HepG2 (cell line): ENCODE results near the gene MIA2. TPM values are rescaled to one million over a fixed set of nuclear protein-coding genes. Genes with fewer than 3 reads are reported as not detected.
A peak's percentile ranks its signal among the peaks of the same experiment; 100 is the strongest.

Experiments
- ATAC-seq: fragments of 200-7000 bp; cut with Tn5 transposase; 3 replicates; pipeline ENCODE4 v1.9.1; 2020; ENCODE audit warnings: mild to moderate bottlenecking, moderate library complexity
- BruUV-seq: library from RNA; stranded (reverse); fragments of 400-500 nt; replicated peaks from 2 replicates; lab custom pipeline; 2021; lab: Mats Ljungman, UMichigan
- CTCF ChIA-PET: fragments of 300-600 bp; formaldehyde crosslinking; extraction: SDS; loops from one replicate; lab custom pipeline; 2021; ENCODE audit warnings: low total read pairs, inconsistent platforms, low intra/inter-chr PET ratio; lab: Yijun Ruan, JAX
- POLR2A ChIA-PET: fragments of 350-600 bp; sonication (Branson Sonifier 250); formaldehyde crosslinking; loops from one replicate; lab custom pipeline; 2020; ENCODE audit warnings: antibody characterized with exemption, inconsistent platforms; lab: Yijun Ruan, JAX
- DNase-seq: peaks from one replicate; pipeline ENCODE4 v3.0.0-alpha.2; 2015; ENCODE audit warnings: low spot score
- FAIRE-seq: peaks from 3 replicates; lab custom pipeline; 2011; peaks lifted over from hg19 to GRCh38; lab: Jason Lieb, UNC
- H2AFZ ChIP-seq: one replicate; pipeline ENCODE4 v1.6.1; 2011; ENCODE audit warnings: low read length, inconsistent platforms
- H3K27ac ChIP-seq: fragments of 300-600 bp; 3 replicates; pipeline ENCODE4 v1.8.0; 2011; ENCODE audit warnings: mixed run types, mild to moderate bottlenecking, mixed read lengths, low read length, inconsistent platforms; ENCODE audit not compliant: insufficient read depth; ENCODE audit errors: extremely low read length
- H3K27me3 ChIP-seq, 2 experiments: fragments of 200-600 bp in 1 of 2; 2 replicates in 1 of 2; 3 replicates in 1 of 2; pipeline versions ENCODE4 v1.6.0 to v1.8.0; 2011; ENCODE audit warnings: low read length in 2 of 2, mild to moderate bottlenecking in 2 of 2, moderate library complexity in 2 of 2, inconsistent platforms in 1 of 2; ENCODE audit not compliant: insufficient read depth in 2 of 2, control insufficient read depth in 1 of 2
- H3K36me3 ChIP-seq, 2 experiments: fragments of 200-600 bp in 1 of 2; replicated peaks in 1 of 2; 2 replicates in 1 of 2; 3 replicates in 1 of 2; pipeline versions ENCODE4 v1.5.1 to v1.8.0; 2011; ENCODE audit warnings: low read length in 2 of 2, inconsistent platforms in 1 of 2; ENCODE audit not compliant: insufficient read depth in 2 of 2, control insufficient read depth in 1 of 2
- H3K4me1 ChIP-seq: 2 replicates; pipeline ENCODE4 v1.5.1; 2012; ENCODE audit warnings: low read length, inconsistent platforms; ENCODE audit not compliant: insufficient read depth
- H3K4me2 ChIP-seq: 2 replicates; pipeline ENCODE4 v1.6.0; 2011; ENCODE audit warnings: low read depth, low read length, inconsistent platforms
- H3K4me3 ChIP-seq, 3 experiments: fragments of 200-600 bp in 1 of 3; sonication (generic), shearing (Covaris generic) in 1 of 3; replicated peaks in 1 of 3; 2 replicates each; pipeline ENCODE4 v1.5.1; 2011 to 2016; ENCODE audit warnings: low read length in 3 of 3, inconsistent platforms in 2 of 3, low read depth in 2 of 3, mild to moderate bottlenecking in 2 of 3, control low read depth in 1 of 3, mixed read lengths in 1 of 3; ENCODE audit not compliant: insufficient read depth in 1 of 3
- H3K79me2 ChIP-seq: one replicate; pipeline ENCODE4 v1.6.1; 2011; ENCODE audit warnings: low read length, inconsistent platforms; ENCODE audit not compliant: insufficient read depth
- H3K9ac ChIP-seq: 2 replicates; pipeline ENCODE4 v1.6.0; 2011; ENCODE audit warnings: mild to moderate bottlenecking, low read depth, low read length, inconsistent platforms; ENCODE audit not compliant: insufficient read depth
- H3K9me3 ChIP-seq: 2 replicates; pipeline ENCODE4 v1.5.1; 2012; ENCODE audit warnings: mild to moderate bottlenecking, low read length
- H4K20me1 ChIP-seq: 2 replicates; pipeline ENCODE4 v1.6.0; 2011; ENCODE audit warnings: inconsistent platforms, mild to moderate bottlenecking, low read length, moderate library complexity; ENCODE audit not compliant: insufficient read depth
- ELF1 ChIP-seq: sonication (generic); formaldehyde crosslinking; IDR thresholded peaks from 2 replicates; pipeline ENCODE4 v1.4.0; 2020; ENCODE audit warnings: missing genetic modification reagents
- IRF2 ChIP-seq: IDR thresholded peaks from 2 replicates; pipeline ENCODE4 v1.6.1; 2018; ENCODE audit warnings: missing genetic modification reagents, missing compliant biosample characterization
- KDM1A ChIP-seq: IDR thresholded peaks from 2 replicates; pipeline ENCODE4 v1.6.1; 2016; ENCODE audit warnings: missing compliant biosample characterization
- KMT2B ChIP-seq: IDR thresholded peaks from 2 replicates; pipeline ENCODE4 v1.6.1; 2016; ENCODE audit warnings: missing genetic modification reagents, missing compliant biosample characterization
- MBNL3 ChIP-seq: fragments of 250-450 bp; sonication (Bioruptor Pico); conservative IDR thresholded peaks from 2 replicates; pipeline ENCODE4 v1.8.0; 2022; ENCODE audit warnings: mild to moderate bottlenecking, inconsistent platforms
- NCOA5 ChIP-seq: sonication (generic); formaldehyde crosslinking; IDR thresholded peaks from 2 replicates; pipeline ENCODE4 v1.4.0; 2020; ENCODE audit warnings: missing genetic modification reagents
- NKX3-1 ChIP-seq: sonication (generic); formaldehyde crosslinking; IDR thresholded peaks from 2 replicates; pipeline ENCODE4 v1.5.0; 2020; ENCODE audit warnings: missing genetic modification reagents
- RNF219 ChIP-seq: sonication (generic); formaldehyde crosslinking; IDR thresholded peaks from 2 replicates; pipeline ENCODE4 v1.5.0; 2020; ENCODE audit warnings: mild to moderate bottlenecking, missing genetic modification reagents
- SNRNP70 ChIP-seq: fragments of 200-400 bp; formaldehyde crosslinking; IDR thresholded peaks from 2 replicates; pipeline ENCODE4 v1.6.1; 2017; ENCODE audit warnings: mild to moderate bottlenecking, low read depth, low read length, moderate library complexity
- TARDBP ChIP-seq: sonication (generic); formaldehyde crosslinking; IDR thresholded peaks from 2 replicates; pipeline ENCODE4 v1.8.0; 2022; ENCODE audit warnings: mild to moderate bottlenecking, missing genetic modification reagents
- TMF1 ChIP-seq: sonication (generic); formaldehyde crosslinking; IDR thresholded peaks from 2 replicates; pipeline ENCODE4 v1.8.1; 2022; ENCODE audit warnings: low read depth, missing genetic modification reagents
- TOPORS ChIP-seq: sonication (generic); formaldehyde crosslinking; IDR thresholded peaks from 2 replicates; pipeline ENCODE4 v1.8.0; 2023; ENCODE audit warnings: mild to moderate bottlenecking, missing genetic modification reagents
- ZNF546 ChIP-seq: sonication (generic); formaldehyde crosslinking; conservative IDR thresholded peaks from 2 replicates; pipeline ENCODE4 v1.8.1; 2023; ENCODE audit warnings: mild to moderate bottlenecking, missing genetic modification reagents
- ZNF639 ChIP-seq: conservative IDR thresholded peaks from 2 replicates; pipeline ENCODE4 v1.6.1; 2018; ENCODE audit warnings: missing genetic modification reagents
- WGBS: methylation state at CpG from one replicate; pipeline ENCODE4 v1.1.6; 2017; ENCODE audit warnings: low lambda C conversion rate; 5-methylcytosine and 5-hydroxymethylcytosine counted together
- in situ Hi-C: cut with HindIII; loops from 2 replicates; pipeline ENCODE4 v1.10.0; 2017; ENCODE audit warnings: low pct_unique_long_range_greater_than_20kb; ENCODE audit not compliant: extremely low pct_ligation_motif_present
- intact Hi-C: fragments of 100-400 bp; cut with micrococcal nuclease; formaldehyde crosslinking; loops from one replicate; pipeline ENCODE4 v1.10.0; 2022; ENCODE audit not compliant: unreplicated experiment
- polyA plus RNA-seq, 8 experiments: library from polyadenylated mRNA; depleted of rRNA in 3 of 8; stranded (reverse) in 7 of 8; unstranded in 1 of 8; fragments of >200 nt; fragmentation: Illumina TruSeq in 4 of 8; extraction: Trizol in 4 of 8; gene quantifications; 2 replicates each; pipeline versions ENCODE4 v1.2.1 to v1.2.3, GENCODE V29; 2011 to 2016; ENCODE audit warnings: low read depth in 4 of 8, missing spikeins in 1 of 8, mixed read lengths in 1 of 8; ENCODE audit not compliant: insufficient read depth in 1 of 8
- total RNA-seq, 5 experiments: library from RNA; depleted of rRNA; stranded (reverse); fragments of >200 nt; fragmentation: Illumina TruSeq; extraction: Trizol; gene quantifications; 2 replicates each; pipeline ENCODE4 v1.2.3, GENCODE V29; 2016; ENCODE audit warnings: low read depth in 1 of 5
- TF ChIP-seq, protein P1 (sequence below): sonication (generic); formaldehyde crosslinking; IDR thresholded peaks from 2 replicates; pipeline ENCODE4 v1.5.0; 2020; ENCODE audit warnings: mild to moderate bottlenecking, missing genetic modification reagents
- TF ChIP-seq, protein P2 (sequence below): sonication (generic); formaldehyde crosslinking; conservative IDR thresholded peaks from 2 replicates; pipeline ENCODE4 v1.8.1; 2023; ENCODE audit warnings: missing genetic modification reagents

MIA2 gene
- total and polyA plus RNA-seq, 2 of the 13 experiments (the other 11 are each of a cell fraction or from before 2014, with no cell fraction given) = 134 to 158 TPM

GRCh38 chr14:39266871-39267607 lies 33.3 kb downstream of the MIA2 start:
- intact Hi-C loops = loop anchor here (1.0 to 2.0 kb wide), 5 partner anchors 34 to 243 kb away; partner anchors contain the start of genes FBXO33, MIA2, PNN and SEC23A
- DNase-seq = peak; percentile 86
- Histone ChIP-seq H3K4me2 (peak overlapping the region; percentile 82), H3K79me2 (peaks cover 53% of the 10 kb centered on the region), H4K20me1 (peaks cover 7% of the 10 kb centered on the region), H2AFZ (no peak overlapping the region), H3K4me3 (peak overlapping the region; percentile 72 to 91 (median 74)), H3K9ac (peak overlapping the region; percentile 88), H3K36me3 (0 out of 5 replicates have a peak, but pooled peaks cover 2 to 3% of the 10 kb centered on the region in 2 experiments), H3K27ac (peak overlapping the region; percentile 93), H3K27me3 (no peaks in the 10 kb centered on the region; a peak in 1 of 5 replicates), H3K4me1 (peaks cover 56% of the 10 kb centered on the region), H3K9me3 (peaks cover 10% of the 10 kb centered on the region; the same call in 1 of the 2 replicates)
- peak; percentile 88 for ATAC-seq
- CTCF ChIA-PET = no interaction called here
- BruUV-seq = no TSS peak
- in situ Hi-C loops = no loop called here
- no peak for FAIRE-seq
- under 1% methylated on average over 67 of the region's 70 CpGs for WGBS
- POLR2A ChIA-PET = interaction anchor here (0.8 to 5.7 kb wide), 43 partner anchors 9 to 1402 kb away, joined by 3 to 138 read pairs (median 6); partner anchors contain the start of genes FBXO33, GEMIN2, MIA2 and PNN
- TF ChIP-seq RNF219 (CRISPR knock-in tag) = peak; percentile 90
- peak; percentile 14; the same call in 1 of the 2 replicates for TF ChIP-seq KDM1A (CRISPR knock-in tag)
- TF ChIP-seq TMF1 (CRISPR knock-in tag) = peak; percentile 83; the same call in 1 of the 2 replicates
- TF ChIP-seq ELF1 (CRISPR knock-in tag) = peak; percentile 68
- TF ChIP-seq, protein P1, sequence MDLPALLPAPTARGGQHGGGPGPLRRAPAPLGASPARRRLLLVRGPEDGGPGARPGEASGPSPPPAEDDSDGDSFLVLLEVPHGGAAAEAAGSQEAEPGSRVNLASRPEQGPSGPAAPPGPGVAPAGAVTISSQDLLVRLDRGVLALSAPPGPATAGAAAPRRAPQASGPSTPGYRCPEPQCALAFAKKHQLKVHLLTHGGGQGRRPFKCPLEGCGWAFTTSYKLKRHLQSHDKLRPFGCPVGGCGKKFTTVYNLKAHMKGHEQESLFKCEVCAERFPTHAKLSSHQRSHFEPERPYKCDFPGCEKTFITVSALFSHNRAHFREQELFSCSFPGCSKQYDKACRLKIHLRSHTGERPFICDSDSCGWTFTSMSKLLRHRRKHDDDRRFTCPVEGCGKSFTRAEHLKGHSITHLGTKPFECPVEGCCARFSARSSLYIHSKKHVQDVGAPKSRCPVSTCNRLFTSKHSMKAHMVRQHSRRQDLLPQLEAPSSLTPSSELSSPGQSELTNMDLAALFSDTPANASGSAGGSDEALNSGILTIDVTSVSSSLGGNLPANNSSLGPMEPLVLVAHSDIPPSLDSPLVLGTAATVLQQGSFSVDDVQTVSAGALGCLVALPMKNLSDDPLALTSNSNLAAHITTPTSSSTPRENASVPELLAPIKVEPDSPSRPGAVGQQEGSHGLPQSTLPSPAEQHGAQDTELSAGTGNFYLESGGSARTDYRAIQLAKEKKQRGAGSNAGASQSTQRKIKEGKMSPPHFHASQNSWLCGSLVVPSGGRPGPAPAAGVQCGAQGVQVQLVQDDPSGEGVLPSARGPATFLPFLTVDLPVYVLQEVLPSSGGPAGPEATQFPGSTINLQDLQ (CRISPR knock-in tag) = no peak; the same call in 1 of the 2 replicates
- TF ChIP-seq SNRNP70 = no peak
- TF ChIP-seq ZNF639 (CRISPR knock-in tag) = peak; percentile 85
- peak; percentile 91 for TF ChIP-seq NKX3-1 (CRISPR knock-in tag)
- TF ChIP-seq TOPORS (CRISPR knock-in tag) = peak; percentile 97
- peak; percentile 93 for TF ChIP-seq TARDBP
- peak; percentile 82; the same call in 1 of the 2 replicates for TF ChIP-seq MBNL3
- TF ChIP-seq, protein P2, sequence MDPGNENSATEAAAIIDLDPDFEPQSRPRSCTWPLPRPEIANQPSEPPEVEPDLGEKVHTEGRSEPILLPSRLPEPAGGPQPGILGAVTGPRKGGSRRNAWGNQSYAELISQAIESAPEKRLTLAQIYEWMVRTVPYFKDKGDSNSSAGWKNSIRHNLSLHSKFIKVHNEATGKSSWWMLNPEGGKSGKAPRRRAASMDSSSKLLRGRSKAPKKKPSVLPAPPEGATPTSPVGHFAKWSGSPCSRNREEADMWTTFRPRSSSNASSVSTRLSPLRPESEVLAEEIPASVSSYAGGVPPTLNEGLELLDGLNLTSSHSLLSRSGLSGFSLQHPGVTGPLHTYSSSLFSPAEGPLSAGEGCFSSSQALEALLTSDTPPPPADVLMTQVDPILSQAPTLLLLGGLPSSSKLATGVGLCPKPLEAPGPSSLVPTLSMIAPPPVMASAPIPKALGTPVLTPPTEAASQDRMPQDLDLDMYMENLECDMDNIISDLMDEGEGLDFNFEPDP = peak; percentile 82; the same call in 1 of the 2 replicates
- TF ChIP-seq KMT2B (CRISPR knock-in tag) = peak; percentile 90
- peak; percentile 98 for TF ChIP-seq ZNF546 (CRISPR knock-in tag)
- peak; percentile 68 for TF ChIP-seq IRF2
- TF ChIP-seq NCOA5 = peak; percentile 45; the same call in 1 of the 2 replicates
